Liver (tissue), 3 donors: ENCODE results near the gene VEGFB.

Source experiments
- JUND ChIP-seq, 2 donors: IDR thresholded peaks; 2 replicates each; pipeline ENCODE4 v1.6.1; 2016; ENCODE audit warnings: antibody characterized with exemption in 2 of 2
- YY1 ChIP-seq: IDR thresholded peaks from 2 replicates; pipeline ENCODE4 v1.6.1; 2016; ENCODE audit warnings: antibody characterized with exemption, mild to moderate bottlenecking
- TF ChIP-seq, protein P1 (sequence below): fragments of 150-350 bp; IDR thresholded peaks from 2 replicates; pipeline ENCODE4 v1.5.1; 2017; ENCODE audit warnings: improper control_type of control experiment, low read depth, low read length; ENCODE audit not compliant: missing input control
- TF ChIP-seq, protein P2 (sequence below): IDR thresholded peaks from 2 replicates; pipeline ENCODE4 v1.6.1; 2016; ENCODE audit warnings: antibody characterized with exemption
- TF ChIP-seq, protein P3 (sequence below): IDR thresholded peaks from 2 replicates; pipeline ENCODE4 v1.6.1; 2016; ENCODE audit warnings: antibody characterized with exemption, mild to moderate bottlenecking
- TF ChIP-seq, protein P4 (sequence below): IDR thresholded peaks from 2 replicates; pipeline ENCODE4 v1.6.1; 2016; ENCODE audit warnings: antibody characterized with exemption
- donor health status: healthy.
- donor health status: healthy.

DNA sequence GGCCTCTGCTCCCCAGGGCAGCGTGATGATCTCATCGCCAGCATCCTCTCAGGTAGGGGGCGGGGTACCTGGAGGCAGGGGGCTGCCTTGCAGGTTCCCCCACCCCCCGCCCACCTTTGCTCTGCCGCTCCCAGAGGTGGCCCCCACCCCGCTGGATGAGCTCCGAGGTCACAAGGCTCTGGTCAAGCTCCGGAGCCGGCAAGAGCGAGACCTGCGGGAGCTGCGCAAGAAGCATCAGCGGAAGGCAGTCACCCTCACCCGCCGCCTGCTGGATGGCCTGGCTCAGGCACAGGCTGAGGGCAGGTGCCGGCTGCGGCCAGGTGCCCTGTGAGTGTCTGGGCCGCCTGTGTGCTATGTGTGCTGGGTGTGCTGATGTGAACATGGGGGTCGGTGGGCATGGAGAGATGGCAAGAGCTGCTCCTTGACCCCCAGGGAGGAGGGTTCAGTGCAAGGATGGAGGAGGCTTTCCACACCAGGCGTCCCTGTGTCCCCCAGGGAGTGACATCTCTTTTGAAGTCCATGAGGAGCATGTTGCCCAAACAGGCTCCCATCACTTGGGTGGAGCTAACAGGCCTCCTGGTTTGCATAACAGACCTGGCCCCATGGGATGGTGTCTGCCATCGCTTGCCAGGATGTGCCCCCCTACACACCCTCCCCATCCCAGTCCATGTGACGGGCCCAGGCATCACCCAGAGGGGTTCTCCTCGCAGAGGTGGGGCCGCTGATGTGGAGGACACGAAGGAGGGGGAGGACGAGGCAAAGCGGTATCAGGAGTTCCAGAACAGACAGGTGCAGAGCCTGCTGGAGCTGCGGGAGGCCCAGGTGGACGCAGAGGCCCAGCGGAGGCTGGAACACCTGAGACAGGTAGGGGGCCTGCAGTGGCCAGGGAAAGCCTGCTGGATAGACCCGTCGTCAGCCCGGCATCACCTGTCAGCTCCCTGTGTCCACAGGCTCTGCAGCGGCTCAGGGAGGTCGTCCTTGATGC lies 31.1 kb downstream of the VEGFB start:
- TF ChIP-seq, protein P1, sequence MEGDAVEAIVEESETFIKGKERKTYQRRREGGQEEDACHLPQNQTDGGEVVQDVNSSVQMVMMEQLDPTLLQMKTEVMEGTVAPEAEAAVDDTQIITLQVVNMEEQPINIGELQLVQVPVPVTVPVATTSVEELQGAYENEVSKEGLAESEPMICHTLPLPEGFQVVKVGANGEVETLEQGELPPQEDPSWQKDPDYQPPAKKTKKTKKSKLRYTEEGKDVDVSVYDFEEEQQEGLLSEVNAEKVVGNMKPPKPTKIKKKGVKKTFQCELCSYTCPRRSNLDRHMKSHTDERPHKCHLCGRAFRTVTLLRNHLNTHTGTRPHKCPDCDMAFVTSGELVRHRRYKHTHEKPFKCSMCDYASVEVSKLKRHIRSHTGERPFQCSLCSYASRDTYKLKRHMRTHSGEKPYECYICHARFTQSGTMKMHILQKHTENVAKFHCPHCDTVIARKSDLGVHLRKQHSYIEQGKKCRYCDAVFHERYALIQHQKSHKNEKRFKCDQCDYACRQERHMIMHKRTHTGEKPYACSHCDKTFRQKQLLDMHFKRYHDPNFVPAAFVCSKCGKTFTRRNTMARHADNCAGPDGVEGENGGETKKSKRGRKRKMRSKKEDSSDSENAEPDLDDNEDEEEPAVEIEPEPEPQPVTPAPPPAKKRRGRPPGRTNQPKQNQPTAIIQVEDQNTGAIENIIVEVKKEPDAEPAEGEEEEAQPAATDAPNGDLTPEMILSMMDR: no peak
- TF ChIP-seq YY1 (no peak), JUND (IDR thresholded peaks at IDR 0.05) (no peak)
- TF ChIP-seq, protein P2, sequence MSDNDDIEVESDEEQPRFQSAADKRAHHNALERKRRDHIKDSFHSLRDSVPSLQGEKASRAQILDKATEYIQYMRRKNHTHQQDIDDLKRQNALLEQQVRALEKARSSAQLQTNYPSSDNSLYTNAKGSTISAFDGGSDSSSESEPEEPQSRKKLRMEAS: no peak
- TF ChIP-seq, protein P3, sequence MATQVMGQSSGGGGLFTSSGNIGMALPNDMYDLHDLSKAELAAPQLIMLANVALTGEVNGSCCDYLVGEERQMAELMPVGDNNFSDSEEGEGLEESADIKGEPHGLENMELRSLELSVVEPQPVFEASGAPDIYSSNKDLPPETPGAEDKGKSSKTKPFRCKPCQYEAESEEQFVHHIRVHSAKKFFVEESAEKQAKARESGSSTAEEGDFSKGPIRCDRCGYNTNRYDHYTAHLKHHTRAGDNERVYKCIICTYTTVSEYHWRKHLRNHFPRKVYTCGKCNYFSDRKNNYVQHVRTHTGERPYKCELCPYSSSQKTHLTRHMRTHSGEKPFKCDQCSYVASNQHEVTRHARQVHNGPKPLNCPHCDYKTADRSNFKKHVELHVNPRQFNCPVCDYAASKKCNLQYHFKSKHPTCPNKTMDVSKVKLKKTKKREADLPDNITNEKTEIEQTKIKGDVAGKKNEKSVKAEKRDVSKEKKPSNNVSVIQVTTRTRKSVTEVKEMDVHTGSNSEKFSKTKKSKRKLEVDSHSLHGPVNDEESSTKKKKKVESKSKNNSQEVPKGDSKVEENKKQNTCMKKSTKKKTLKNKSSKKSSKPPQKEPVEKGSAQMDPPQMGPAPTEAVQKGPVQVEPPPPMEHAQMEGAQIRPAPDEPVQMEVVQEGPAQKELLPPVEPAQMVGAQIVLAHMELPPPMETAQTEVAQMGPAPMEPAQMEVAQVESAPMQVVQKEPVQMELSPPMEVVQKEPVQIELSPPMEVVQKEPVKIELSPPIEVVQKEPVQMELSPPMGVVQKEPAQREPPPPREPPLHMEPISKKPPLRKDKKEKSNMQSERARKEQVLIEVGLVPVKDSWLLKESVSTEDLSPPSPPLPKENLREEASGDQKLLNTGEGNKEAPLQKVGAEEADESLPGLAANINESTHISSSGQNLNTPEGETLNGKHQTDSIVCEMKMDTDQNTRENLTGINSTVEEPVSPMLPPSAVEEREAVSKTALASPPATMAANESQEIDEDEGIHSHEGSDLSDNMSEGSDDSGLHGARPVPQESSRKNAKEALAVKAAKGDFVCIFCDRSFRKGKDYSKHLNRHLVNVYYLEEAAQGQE: no peak
- TF ChIP-seq, protein P4, sequence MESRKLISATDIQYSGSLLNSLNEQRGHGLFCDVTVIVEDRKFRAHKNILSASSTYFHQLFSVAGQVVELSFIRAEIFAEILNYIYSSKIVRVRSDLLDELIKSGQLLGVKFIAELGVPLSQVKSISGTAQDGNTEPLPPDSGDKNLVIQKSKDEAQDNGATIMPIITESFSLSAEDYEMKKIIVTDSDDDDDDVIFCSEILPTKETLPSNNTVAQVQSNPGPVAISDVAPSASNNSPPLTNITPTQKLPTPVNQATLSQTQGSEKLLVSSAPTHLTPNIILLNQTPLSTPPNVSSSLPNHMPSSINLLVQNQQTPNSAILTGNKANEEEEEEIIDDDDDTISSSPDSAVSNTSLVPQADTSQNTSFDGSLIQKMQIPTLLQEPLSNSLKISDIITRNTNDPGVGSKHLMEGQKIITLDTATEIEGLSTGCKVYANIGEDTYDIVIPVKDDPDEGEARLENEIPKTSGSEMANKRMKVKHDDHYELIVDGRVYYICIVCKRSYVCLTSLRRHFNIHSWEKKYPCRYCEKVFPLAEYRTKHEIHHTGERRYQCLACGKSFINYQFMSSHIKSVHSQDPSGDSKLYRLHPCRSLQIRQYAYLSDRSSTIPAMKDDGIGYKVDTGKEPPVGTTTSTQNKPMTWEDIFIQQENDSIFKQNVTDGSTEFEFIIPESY: no peak
